Nephron (organoid): Measurements from ENCODE around the gene DDHD1.

Experiments used
- H3K27ac Mint-ChIP-seq, 3 experiments: 2 replicates each; pipeline ENCODE4 v1.8.0; 2020; ENCODE audit warnings: mixed read lengths in 3 of 3, mild to moderate bottlenecking in 2 of 3, moderate library complexity in 1 of 3
- H3K27me3 Mint-ChIP-seq: 2 replicates; pipeline ENCODE4 v1.8.0; 2021; ENCODE audit warnings: low read depth, mild to moderate bottlenecking, moderate library complexity, mixed read lengths
- H3K36me3 Mint-ChIP-seq: 2 replicates; pipeline ENCODE4 v1.8.0; 2020; ENCODE audit warnings: low read depth, mixed read lengths
- H3K4me1 Mint-ChIP-seq: 2 replicates; pipeline ENCODE4 v1.8.0; 2020; ENCODE audit warnings: mixed read lengths
- H3K4me3 Mint-ChIP-seq, 3 experiments: 2 replicates each; pipeline ENCODE4 v1.8.0; 2020; ENCODE audit warnings: mild to moderate bottlenecking in 3 of 3, mixed read lengths in 3 of 3, moderate library complexity in 2 of 3
- H3K9me3 Mint-ChIP-seq: 2 replicates; pipeline ENCODE4 v1.8.0; 2020; ENCODE audit warnings: mixed read lengths
- TF ChIP-seq, protein P1 (sequence below), 3 experiments: fragments of 200-600 bp; sonication (generic); IDR thresholded peaks; one replicate each; pipeline ENCODE4 v1.5.0; 2021; ENCODE audit warnings: antibody characterized with exemption in 3 of 3; ENCODE audit not compliant: unreplicated experiment in 3 of 3

The DDHD1 gene

DNA sequence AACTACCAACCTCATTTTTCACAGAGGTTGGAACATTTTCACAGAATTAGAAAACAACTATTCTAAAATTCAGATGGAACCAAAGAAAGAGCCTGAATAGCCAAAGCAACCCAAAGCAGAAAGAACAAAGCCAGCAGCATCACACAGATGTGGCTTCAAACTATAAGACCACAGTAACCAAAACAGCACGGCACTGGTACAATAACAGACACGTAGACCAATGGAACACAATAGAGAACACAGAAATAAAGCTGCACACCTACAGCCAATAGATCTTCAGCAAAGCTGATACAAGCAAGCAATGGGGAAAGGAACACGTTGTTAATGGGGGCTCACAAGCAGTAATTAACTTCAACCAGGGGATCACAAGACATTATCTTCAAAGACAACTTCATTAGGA lies 114.5 kb downstream of the DDHD1 start:
- Mint-ChIP-seq H3K36me3 (peaks cover 43% of the 10 kb centered on the region), H3K27ac (no peak overlapping the region), H3K4me1 (peaks cover 50% of the 10 kb centered on the region), H3K9me3 (no peaks in the 10 kb centered on the region), H3K27me3 (no peaks in the 10 kb centered on the region), H3K4me3 (no peak overlapping the region)
- TF ChIP-seq, protein P1, sequence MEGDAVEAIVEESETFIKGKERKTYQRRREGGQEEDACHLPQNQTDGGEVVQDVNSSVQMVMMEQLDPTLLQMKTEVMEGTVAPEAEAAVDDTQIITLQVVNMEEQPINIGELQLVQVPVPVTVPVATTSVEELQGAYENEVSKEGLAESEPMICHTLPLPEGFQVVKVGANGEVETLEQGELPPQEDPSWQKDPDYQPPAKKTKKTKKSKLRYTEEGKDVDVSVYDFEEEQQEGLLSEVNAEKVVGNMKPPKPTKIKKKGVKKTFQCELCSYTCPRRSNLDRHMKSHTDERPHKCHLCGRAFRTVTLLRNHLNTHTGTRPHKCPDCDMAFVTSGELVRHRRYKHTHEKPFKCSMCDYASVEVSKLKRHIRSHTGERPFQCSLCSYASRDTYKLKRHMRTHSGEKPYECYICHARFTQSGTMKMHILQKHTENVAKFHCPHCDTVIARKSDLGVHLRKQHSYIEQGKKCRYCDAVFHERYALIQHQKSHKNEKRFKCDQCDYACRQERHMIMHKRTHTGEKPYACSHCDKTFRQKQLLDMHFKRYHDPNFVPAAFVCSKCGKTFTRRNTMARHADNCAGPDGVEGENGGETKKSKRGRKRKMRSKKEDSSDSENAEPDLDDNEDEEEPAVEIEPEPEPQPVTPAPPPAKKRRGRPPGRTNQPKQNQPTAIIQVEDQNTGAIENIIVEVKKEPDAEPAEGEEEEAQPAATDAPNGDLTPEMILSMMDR (IDR thresholded peaks at IDR 0.05; ENCODE audit: unreplicated experiment in 3 of 3) = no peak

DNA sequence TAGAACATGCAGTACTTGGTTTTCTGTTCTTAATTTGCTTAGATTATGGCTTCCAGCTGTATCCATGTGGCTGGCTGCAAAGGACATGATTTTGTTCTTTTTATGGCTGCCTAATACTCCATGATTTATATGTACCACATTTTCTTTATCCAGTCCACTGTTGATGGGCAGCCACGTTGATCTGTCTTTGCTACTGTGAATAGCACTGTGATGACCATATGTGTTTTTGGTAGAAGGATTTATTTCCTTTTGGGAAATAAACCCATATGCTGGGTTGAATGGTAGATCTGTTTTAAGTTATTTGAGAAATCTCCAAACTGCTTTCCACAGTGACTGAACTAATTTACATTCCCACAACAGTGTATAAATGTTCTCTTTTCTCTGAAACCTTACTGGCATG lies 116.1 kb downstream of the DDHD1 start:
- Mint-ChIP-seq H3K36me3 (peaks cover 43% of the 10 kb centered on the region), H3K27ac (no peak overlapping the region), H3K9me3 (no peaks in the 10 kb centered on the region), H3K4me3 (no peak overlapping the region), H3K4me1 (peaks cover 49% of the 10 kb centered on the region), H3K27me3 (no peaks in the 10 kb centered on the region)
- TF ChIP-seq, protein P1 (IDR thresholded peaks at IDR 0.05; ENCODE audit: unreplicated experiment in 3 of 3) = no peak

DNA sequence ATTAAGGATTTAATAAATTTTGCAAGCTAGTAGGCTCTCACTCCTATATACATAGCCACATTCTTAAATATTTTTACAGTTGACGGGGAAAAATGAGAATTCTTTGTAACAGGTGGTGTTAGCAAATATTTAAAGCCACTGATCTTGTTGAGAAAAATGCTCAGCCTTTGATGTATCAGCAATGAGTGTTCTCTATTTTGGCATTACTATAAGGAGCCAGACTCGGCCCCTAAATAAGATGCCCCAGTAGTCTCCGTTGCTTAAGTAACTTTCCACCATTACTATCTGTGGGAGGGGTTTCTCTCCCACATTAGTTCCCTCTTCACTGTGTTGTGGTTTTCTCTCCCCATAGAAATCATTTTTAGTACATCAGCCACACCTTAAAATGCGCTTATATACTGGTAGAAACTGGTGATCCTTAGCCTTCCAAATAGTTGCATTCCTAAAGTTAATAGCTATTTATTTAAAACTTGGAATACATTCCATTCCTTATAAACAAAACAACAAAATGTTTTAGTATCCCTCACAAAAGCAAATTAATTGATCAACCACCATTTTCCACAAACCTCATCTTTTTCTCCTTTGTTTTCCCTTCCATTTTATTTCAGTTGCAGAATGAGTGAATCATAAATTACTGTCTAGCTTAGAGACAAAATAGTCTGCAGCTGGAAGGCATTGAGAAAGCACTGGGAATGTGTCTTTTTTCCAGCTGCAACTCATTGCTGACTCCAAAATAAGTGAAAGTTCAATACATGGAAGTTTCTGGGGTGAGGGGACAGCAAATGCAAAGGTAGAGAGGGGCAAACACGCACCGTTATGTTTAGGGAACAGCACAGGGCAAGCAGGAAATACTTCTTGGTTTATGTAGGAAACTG lies 117.5 kb downstream of the DDHD1 start:
- Mint-ChIP-seq H3K36me3 (peaks cover 35% of the 10 kb centered on the region), H3K27me3 (no peaks in the 10 kb centered on the region), H3K4me3 (no peak overlapping the region), H3K27ac (peak overlapping the region; percentile 55 to 75 (median 65)), H3K9me3 (no peaks in the 10 kb centered on the region), H3K4me1 (peaks cover 39% of the 10 kb centered on the region)
- TF ChIP-seq, protein P1 (IDR thresholded peaks at IDR 0.05; ENCODE audit: unreplicated experiment in 3 of 3) = no peak

DNA sequence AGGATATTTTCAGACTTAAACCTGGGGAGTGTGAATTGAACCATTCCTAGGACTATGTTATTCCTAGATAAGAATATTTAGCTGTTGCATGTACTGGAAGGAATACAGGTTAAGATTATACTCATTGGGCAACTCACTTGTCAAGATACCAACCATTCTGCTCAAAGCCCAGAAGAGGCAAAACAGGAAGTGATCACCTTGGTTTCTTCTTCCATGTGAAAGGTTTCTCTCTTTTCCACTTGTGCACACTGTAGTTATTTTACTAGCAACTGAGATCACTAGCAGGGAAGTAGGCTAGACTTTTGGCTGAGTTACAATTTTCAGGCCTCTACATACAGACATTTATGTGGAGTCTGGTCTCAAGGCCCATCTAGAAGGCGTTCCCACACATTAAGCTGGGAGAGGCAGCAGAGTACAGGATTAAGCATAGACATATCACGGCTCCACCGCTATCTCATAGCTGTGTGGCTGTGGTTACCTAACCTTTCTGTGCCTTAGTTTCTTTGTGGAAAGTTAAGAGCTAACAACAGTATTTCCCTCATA lies 118.4 kb downstream of the DDHD1 start:
- Mint-ChIP-seq H3K4me3 (no peak overlapping the region), H3K36me3 (peaks cover 28% of the 10 kb centered on the region), H3K9me3 (no peaks in the 10 kb centered on the region), H3K27me3 (no peaks in the 10 kb centered on the region), H3K27ac (peak overlapping the region; percentile 7 to 37 (median 34)), H3K4me1 (peaks cover 32% of the 10 kb centered on the region)
- TF ChIP-seq, protein P1 (IDR thresholded peaks at IDR 0.05; ENCODE audit: unreplicated experiment in 3 of 3) = no peak

DNA sequence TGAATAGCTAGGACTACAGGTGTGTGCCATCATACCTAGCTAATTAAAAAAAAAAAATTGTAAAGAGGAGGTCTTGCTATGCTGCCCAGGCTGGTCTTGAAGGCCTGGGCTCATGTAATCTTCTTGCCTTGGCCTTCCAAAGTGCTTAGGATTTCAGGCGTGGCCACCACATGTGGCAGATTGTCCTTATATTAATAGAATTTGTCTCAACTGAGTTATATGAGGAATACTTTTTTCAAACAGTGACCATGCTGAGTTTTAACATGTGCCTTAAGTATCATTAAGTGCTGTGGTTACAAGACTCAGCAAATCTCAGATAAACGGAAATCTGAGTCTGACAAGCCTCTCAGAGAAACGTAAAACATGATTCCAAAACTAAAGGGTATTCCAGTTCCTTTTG lies 119.1 kb downstream of the DDHD1 start:
- peaks cover 32% of the 10 kb centered on the region for H3K4me1 Mint-ChIP-seq
- H3K36me3 Mint-ChIP-seq = peaks cover 22% of the 10 kb centered on the region
- TF ChIP-seq, protein P1 (IDR thresholded peaks at IDR 0.05; ENCODE audit: unreplicated experiment in 3 of 3) = no peak
- no peaks in the 10 kb centered on the region for H3K9me3 Mint-ChIP-seq
- H3K27ac Mint-ChIP-seq = no peak overlapping the region
- no peaks in the 10 kb centered on the region for H3K27me3 Mint-ChIP-seq
- H3K4me3 Mint-ChIP-seq = no peak overlapping the region
